GM12801 (cell line): ENCODE measurements around the gene FNBP1.

Source experiments
- TF ChIP-seq, protein P1 (sequence below): IDR thresholded peaks from one replicate; pipeline ENCODE4 v1.5.1; 2011; ENCODE audit warnings: control low read depth; ENCODE audit not compliant: insufficient read length; ENCODE audit errors: extremely low read depth

FNBP1 gene

DNA sequence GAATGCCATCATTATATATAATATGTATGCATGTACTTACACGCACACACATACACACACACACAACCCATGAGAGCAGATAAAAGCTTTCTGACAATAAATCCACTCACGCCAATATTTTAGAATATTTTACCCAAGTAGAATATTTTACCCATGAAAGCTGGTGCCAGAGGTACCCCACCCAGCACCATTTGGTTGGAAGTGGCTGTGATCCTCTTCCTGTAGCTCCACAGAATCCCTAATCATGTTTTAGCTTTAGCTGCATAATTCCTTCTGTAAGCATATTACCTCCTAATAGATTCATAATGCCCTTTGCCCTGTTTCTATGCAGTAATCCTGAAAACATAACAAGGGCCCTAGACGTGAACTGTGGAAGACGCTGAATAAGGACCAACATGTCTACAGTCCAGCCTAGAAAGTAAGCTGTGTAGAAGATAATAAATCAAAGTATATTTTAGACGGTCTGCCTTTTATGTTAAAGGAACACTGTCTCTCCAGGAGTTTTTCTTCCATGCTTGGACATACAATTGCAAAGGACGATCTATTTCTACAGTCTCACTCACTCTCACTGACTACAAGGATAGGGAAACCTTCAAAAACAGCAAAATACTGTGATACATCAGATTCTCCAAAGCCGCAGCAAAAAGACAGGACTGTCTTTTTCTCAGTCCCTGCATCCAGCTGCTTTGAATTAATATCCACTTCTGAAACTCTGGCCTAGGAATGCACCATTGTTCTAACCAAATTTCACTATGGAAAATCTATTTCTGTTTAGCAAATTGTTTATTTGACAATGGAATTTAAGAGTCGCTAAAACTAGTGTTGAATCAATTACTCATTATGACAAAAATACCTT lies 109.6 kb downstream of the FNBP1 start:
- TF ChIP-seq, protein P1, sequence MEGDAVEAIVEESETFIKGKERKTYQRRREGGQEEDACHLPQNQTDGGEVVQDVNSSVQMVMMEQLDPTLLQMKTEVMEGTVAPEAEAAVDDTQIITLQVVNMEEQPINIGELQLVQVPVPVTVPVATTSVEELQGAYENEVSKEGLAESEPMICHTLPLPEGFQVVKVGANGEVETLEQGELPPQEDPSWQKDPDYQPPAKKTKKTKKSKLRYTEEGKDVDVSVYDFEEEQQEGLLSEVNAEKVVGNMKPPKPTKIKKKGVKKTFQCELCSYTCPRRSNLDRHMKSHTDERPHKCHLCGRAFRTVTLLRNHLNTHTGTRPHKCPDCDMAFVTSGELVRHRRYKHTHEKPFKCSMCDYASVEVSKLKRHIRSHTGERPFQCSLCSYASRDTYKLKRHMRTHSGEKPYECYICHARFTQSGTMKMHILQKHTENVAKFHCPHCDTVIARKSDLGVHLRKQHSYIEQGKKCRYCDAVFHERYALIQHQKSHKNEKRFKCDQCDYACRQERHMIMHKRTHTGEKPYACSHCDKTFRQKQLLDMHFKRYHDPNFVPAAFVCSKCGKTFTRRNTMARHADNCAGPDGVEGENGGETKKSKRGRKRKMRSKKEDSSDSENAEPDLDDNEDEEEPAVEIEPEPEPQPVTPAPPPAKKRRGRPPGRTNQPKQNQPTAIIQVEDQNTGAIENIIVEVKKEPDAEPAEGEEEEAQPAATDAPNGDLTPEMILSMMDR, result no peak

DNA sequence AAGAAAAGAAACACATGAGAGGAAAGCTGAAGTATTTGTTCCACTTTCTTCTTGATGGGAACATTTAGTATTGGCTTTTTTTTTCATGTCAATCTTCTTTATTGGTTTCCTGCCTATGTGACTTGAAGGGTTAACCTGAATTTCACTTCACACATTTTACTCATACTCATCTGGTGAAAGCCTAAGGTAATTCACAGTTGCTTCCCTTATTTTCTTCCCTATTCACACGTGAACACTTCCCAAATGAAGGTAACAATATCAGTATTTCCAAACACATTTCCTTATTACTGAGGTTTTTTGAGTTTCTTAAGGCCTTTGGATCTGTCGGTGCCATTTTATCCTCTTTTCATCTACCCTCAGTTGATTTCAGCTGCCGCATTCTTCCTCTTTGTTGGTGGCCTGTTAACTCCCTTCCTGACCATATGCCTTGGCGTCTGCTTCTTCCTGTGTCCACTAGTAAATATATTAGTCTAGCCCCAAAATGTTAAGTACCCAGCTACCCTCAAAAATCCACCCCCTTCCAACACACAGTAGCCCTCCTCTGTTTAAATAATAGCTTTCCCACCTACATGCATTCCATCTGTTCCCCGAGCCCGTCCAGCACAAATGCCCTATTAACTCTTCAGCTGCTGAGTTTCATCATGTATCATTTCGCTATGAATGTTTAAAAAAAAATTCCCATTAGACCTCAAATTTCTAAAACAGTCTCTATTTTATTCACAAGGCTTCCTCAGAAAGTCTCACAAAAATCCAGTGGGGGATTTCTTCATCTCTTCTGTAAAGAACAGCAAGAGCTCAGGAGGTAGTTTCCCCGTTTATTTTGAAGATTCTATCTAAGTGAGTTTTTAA lies 110.5 kb downstream of the FNBP1 start:
- TF ChIP-seq, protein P1, result no peak

DNA sequence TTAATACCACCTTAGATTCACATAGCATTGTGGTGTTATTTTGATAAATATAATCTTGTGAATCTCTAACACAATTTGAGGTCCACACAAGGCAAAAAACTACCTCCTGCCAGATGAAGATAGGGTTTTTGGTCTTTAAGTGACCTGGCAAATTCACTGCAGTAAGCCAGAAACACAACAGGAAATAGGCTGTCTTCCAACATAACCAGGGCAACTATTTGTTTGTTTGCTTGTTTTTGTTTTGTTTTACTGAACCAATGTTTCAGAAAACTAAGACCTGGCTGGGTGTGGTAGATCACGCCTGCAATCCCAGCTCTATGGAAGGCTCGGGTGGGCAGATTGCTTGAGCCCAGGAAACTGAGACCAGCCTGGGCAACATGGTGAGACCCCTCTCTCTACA lies 112.2 kb downstream of the FNBP1 start:
- TF ChIP-seq, protein P1, result no peak

DNA sequence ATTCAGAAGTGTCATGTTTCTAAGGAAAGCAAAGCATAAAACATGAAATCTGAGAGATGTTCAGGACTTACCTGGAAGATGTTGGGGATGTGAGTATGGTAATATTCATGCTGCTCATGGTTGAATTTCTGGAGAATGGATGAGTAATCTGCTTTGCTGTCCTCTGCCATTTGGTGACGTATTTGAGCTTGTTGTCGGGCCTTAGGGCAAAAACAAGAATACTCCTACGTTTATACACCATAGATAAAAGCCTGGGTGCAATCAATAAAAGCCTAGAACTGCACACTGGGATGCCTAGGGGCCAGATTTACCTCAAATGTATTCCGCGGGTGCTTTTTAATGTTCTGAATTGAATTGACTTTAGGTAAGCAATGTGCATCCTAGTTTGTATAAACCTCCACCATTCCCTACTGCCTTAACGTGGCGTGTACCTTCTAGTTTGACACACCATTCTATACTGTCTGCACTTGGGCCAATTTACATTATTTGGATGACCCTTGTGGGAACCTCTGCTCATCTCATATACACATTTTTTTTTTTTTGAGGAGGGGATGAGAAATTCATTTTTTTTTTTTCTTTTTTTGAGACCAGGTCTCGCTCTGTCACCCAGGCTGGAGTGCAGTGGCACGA lies 113.4 kb downstream of the FNBP1 start:
- TF ChIP-seq, protein P1, result no peak

DNA sequence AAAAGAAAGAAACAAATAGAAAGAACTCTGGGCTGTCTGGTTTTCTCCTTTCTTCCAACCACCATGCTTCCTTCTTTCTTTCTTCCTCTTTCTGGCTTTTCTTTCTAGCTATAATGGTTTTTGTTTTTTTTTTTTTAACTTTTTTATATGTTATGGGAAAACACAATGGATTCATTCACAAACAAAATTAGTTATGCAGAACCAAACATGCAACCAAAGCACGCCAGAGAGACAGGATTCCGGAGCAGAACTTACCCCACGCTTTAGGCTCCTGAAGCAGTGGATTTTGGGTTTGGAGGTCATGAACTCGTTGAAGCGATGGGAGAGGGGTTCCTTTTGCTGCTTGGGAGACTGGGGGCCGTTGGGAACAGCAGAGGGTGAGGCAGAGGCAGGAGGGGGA lies 119.4 kb downstream of the FNBP1 start:
- TF ChIP-seq, protein P1, result no peak

DNA sequence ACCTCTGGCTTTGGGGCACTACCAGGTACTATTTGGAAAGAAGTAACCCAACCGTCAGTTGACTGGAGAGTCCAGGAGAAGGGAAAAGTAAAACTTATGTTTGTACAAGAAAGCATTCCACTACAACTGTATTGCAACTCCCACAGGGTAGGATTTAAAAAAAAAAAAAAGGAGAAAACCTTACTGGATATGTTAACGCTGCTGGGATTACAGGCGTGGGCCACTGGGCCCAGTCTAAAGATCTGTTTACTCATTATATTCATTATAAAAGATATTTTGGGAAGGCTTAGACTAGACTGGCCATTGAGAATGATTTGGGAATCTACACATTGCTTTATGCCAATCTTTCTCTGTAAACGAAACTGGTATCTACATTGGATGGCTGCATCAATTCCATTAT lies 121.1 kb downstream of the FNBP1 start:
- TF ChIP-seq, protein P1, result no peak

DNA sequence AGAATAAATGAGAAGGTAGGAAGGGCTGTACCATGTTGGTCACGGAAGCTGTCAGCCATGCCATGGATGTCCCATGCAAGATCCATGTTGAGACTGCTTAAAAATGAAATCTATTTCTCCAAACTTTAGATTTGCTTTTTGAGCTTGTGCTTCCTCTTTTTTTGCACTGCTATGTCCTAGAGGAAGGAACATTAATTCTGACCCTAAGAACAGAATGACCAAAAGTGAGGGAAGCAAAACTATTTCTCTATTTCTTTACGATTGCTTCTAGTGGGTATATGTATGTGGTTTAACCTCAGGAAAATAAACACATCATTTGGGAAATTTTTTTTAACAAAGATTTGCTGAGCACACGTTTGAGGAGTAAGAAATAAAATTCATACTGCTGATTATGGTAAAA lies 123.1 kb downstream of the FNBP1 start:
- TF ChIP-seq, protein P1, result no peak
